ENCODE data around the gene RAD1. TPM values are rescaled to one million over a fixed set of nuclear protein-coding genes. Genes with fewer than 3 reads are reported as not detected.
"Not testable (repeated sequence)": the region's sequence is repeated elsewhere in the genome, so short reads cannot be mapped to it uniquely, and the experiment has no call there.

Gene RAD1
- total RNA-seq, 5 donors from 2014 or later (not counting 1 experiment from before 2014, with no cell fraction given): 18.9 to 30.6 (median 20.7) TPM

DNA sequence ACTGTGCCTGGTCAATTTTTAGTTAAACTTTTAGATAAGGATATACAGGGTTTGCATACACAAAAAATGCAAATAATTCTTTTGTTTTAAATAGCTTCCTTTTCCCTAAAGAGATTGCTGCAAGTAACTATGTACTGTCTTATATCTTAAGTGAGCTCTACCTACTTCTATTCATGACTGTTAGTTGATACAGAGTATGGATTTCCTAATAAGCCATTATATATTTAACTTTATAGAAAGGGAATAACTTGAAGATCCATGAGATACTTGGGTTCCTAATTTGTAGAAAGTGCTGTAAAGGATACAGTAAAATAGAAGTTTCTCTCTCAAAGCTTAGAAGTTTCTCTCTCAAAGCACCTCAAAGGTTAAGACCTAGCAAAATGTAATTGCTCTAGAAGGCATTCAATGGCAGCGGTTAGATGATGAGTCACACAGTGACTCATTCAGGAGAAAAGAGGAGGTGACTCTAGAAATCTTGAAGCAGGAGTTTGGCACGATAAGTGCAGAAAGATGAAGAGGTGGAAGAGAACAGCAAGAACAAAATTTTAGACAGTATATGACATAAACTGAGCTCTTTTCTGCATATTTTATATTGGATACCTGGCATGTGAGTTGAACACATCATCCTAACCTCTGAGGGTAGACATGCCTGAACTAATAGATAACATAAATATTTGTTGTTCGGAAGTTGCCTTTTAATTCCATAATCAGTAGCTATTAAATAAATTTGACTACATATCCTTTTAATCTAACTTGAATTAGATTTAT is 8.6 kb upstream of the RAD1 start:
- Histone ChIP-seq H3K9me3 (no peaks in the 10 kb centered on the region), H3K4me1 (ENCODE audit: control insufficient read depth in 1 of 2, extremely low read depth in 1 of 2, insufficient read depth in 2 of 2, low read length in 2 of 2) (peaks cover 2 to 4% of the 10 kb centered on the region in 2 experiments), H3K4me3 (ENCODE audit: control insufficient read depth in 1 of 2, extremely low read depth in 1 of 2, low read length in 1 of 2) (no peak overlapping the region), H3K36me3 (ENCODE audit: control insufficient read depth in 2 of 2, extremely low read depth in 1 of 2, insufficient read depth in 1 of 2, low read length in 1 of 2) (peaks cover 0 to 49% of the 10 kb centered on the region in 2 donors), H3K27me3 (replicated peaks in 1 of 2; ENCODE audit: control insufficient read depth in 2 of 2, extremely low read depth in 1 of 2, insufficient read depth in 2 of 2, low read length in 1 of 2) (no peaks in the 10 kb centered on the region), H3K27ac (ENCODE audit: low read length) (no peak overlapping the region)
- WGBS (ENCODE audit: insufficient coverage): 13% methylated on average over 1 of the region's 3 CpGs
- peak in 1 of 35 experiments; percentile 6 for DNase-seq
- H3K9me3 Mint-ChIP-seq: no peaks in the 10 kb centered on the region
- ChIA-PET POLR2A (interaction anchor here in 1 of 2 donors (0.8 to 1.0 kb wide), 2 partner anchors 8 to 13 kb away, joined by 3 to 5 read pairs; partner anchors contain the start of genes BRIX1 and RAD1), CTCF (interaction anchor here (0.6 to 1.0 kb wide), 2 partner anchors 8 to 16 kb away, joined by 3 read pairs; partner anchors contain the start of genes BRIX1 (in 1 of the 2) and RAD1 (in 1 of the 2))
- H3K36me3 Mint-ChIP-seq: peaks cover 30% of the 10 kb centered on the region
- no peaks in the 10 kb centered on the region for H3K27me3 Mint-ChIP-seq
- no peak overlapping the region for H3K4me3 Mint-ChIP-seq
- peak overlapping the region; percentile 29 to 88 for H3K27ac Mint-ChIP-seq
- peak in 3 of 4 experiments; percentile 91 to 99 (median 98) for ATAC-seq (replicated peaks in 1 of 4)
- peaks cover 0 to 15% (median 12%) of the 10 kb centered on the region in 3 donors for H3K4me1 Mint-ChIP-seq

DNA sequence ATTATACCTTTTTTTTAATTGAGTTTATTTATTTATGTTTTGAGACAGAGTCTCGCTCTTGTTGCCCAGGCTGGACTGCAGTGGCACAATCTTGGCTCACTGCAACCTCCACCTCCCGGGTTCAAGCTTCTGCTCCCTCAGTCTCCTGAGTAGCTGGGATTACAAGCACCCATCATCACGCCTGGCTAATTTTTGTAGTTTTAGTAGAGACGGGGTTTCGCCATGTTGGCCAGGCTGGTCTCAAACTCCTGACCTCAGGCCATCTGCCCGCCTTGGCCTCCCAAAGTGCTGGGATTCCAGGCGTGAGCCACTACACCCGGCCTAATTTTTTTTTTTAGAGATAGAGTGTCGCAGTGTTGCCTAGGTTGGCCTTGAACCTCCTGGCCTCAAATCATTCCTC is 8.0 kb upstream of the RAD1 start:
- H3K27me3 Mint-ChIP-seq; H3K27me3 ChIP-seq (replicated peaks in 1 of 2; ENCODE audit: control insufficient read depth in 2 of 2, extremely low read depth in 1 of 2, insufficient read depth in 2 of 2, low read length in 1 of 2); H3K9me3 ChIP-seq; H3K27ac Mint-ChIP-seq; H3K4me3 ChIP-seq (ENCODE audit: control insufficient read depth in 1 of 2, extremely low read depth in 1 of 2, low read length in 1 of 2); DNase-seq; ATAC-seq (replicated peaks in 1 of 4); H3K4me3 Mint-ChIP-seq; H3K4me1 ChIP-seq (ENCODE audit: control insufficient read depth in 1 of 2, extremely low read depth in 1 of 2, insufficient read depth in 2 of 2, low read length in 2 of 2); H3K9me3 Mint-ChIP-seq; H3K27ac ChIP-seq (ENCODE audit: low read length); CTCF ChIA-PET: not testable (repeated sequence)
- POLR2A ChIA-PET: interaction anchor here in 1 of 2 donors (0.7 kb wide), 1 partner anchor 16 kb away, joined by 3 read pairs; no protein-coding TSS in a partner anchor
- WGBS (ENCODE audit: insufficient coverage): 94% methylated on average over 6 of the region's 9 CpGs
- peaks cover 0 to 53% of the 10 kb centered on the region in 2 donors for H3K36me3 ChIP-seq (ENCODE audit: control insufficient read depth in 2 of 2, extremely low read depth in 1 of 2, insufficient read depth in 1 of 2, low read length in 1 of 2)
- Mint-ChIP-seq H3K4me1 (peaks cover 0 to 12% (median 12%) of the 10 kb centered on the region in 3 donors), H3K36me3 (peaks cover 30% of the 10 kb centered on the region)

DNA sequence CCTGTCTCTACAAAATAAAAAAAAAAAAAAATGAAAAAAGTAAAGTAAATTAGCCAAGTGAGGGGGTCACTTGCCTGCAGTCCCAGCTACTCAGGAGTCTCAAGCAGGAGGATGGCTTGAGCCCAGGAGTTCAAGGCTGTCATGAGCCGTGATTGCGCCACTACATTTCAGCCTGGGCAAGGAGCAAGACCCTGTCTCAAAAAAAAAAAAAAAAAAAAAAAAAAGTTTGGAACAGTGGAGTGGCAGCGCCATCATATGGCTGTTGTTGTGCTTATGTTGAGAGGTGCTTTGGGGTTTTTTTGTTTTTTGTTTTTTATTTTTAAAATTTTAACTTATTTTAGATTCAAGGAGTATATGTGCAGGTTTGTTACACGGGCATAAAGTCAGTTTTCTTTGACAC is 3.8 kb upstream of the RAD1 start:
- peaks cover 17 to 19% of the 10 kb centered on the region in 2 experiments for H3K4me1 ChIP-seq (ENCODE audit: control insufficient read depth in 1 of 2, extremely low read depth in 1 of 2, insufficient read depth in 2 of 2, low read length in 2 of 2)
- ATAC-seq (replicated peaks in 1 of 4) (no peak), DNase-seq (no peak)
- POLR2A ChIA-PET: interaction anchor here in 1 of 2 donors (0.7 to 1.0 kb wide), 2 partner anchors 10 to 11 kb away, joined by 3 to 5 read pairs; partner anchors contain the start of gene DNAJC21
- Mint-ChIP-seq H3K27me3 (no peaks in the 10 kb centered on the region), H3K4me3 (no peak overlapping the region), H3K36me3 (peaks cover 19% of the 10 kb centered on the region), H3K9me3 (no peaks in the 10 kb centered on the region), H3K27ac (no peak overlapping the region), H3K4me1 (peaks cover 29 to 37% (median 36%) of the 10 kb centered on the region in 3 donors)
- no peaks in the 10 kb centered on the region for H3K27me3 ChIP-seq (replicated peaks in 1 of 2; ENCODE audit: control insufficient read depth in 2 of 2, extremely low read depth in 1 of 2, insufficient read depth in 2 of 2, low read length in 1 of 2)
- peaks cover 0 to 38% of the 10 kb centered on the region in 2 donors for H3K36me3 ChIP-seq (ENCODE audit: control insufficient read depth in 2 of 2, extremely low read depth in 1 of 2, insufficient read depth in 1 of 2, low read length in 1 of 2)
- CTCF ChIA-PET: interaction anchor here (0.7 to 1.3 kb wide), 3 partner anchors 10 to 1582 kb away, joined by 3 to 7 read pairs (median 4); partner anchors contain the start of gene DNAJC21 (in 1 of the 2)
- 100% methylated on average over 2 of the region's 4 CpGs for WGBS (ENCODE audit: insufficient coverage)
- H3K27ac ChIP-seq (ENCODE audit: low read length): no peak overlapping the region
- no peak overlapping the region for H3K4me3 ChIP-seq (ENCODE audit: control insufficient read depth in 1 of 2, extremely low read depth in 1 of 2, low read length in 1 of 2)
- H3K9me3 ChIP-seq: no peaks in the 10 kb centered on the region

DNA sequence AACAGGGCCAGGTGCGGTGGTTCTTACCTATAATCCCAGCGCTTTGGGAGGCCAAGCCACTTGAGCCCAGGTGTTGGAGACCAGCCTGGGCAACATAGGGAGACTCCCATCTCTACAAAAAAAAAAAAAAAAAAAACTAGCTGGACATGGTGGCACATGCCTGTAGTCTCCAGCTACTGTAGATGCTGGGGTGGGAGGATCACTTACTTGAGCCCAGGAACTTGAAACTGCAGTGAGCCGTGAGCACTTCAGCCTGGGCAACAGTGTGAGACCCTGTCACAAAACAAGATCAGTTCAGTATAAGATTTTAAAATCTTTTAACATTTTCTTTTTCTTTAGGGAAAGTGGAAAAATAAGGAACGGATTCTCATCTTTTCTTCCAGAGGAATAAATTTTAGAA is 2.7 kb upstream of the RAD1 start:
- H3K9me3 ChIP-seq: no peaks in the 10 kb centered on the region
- H3K27ac Mint-ChIP-seq: no peak overlapping the region
- ChIA-PET POLR2A (interaction anchor here (0.6 to 4.0 kb wide), 4 partner anchors 11 to 88 kb away, joined by 3 to 78 read pairs (median 12); partner anchors contain the start of gene DNAJC21 (in 2 of the 2)), CTCF (interaction anchor here (0.6 to 0.7 kb wide), 3 partner anchors 17 to 1821 kb away, joined by 3 to 4 read pairs (median 3); no protein-coding TSS in a partner anchor)
- no CpG with 5 or more reads among the region's 4 CpGs for WGBS (ENCODE audit: insufficient coverage)
- no peak for ATAC-seq (replicated peaks in 1 of 4)
- no peak overlapping the region for H3K27ac ChIP-seq (ENCODE audit: low read length)
- peaks cover 20 to 21% of the 10 kb centered on the region in 2 experiments for H3K4me1 ChIP-seq (ENCODE audit: control insufficient read depth in 1 of 2, extremely low read depth in 1 of 2, insufficient read depth in 2 of 2, low read length in 2 of 2)
- H3K4me3 Mint-ChIP-seq: peak overlapping the region in 1 of 3 donors; percentile 2
- DNase-seq: no peak
- no peaks in the 10 kb centered on the region for H3K27me3 Mint-ChIP-seq
- no peak overlapping the region for H3K4me3 ChIP-seq (ENCODE audit: control insufficient read depth in 1 of 2, extremely low read depth in 1 of 2, low read length in 1 of 2)
- peaks cover 34 to 36% (median 34%) of the 10 kb centered on the region in 3 donors for H3K4me1 Mint-ChIP-seq
- peaks cover 0 to 27% of the 10 kb centered on the region in 2 donors for H3K36me3 ChIP-seq (ENCODE audit: control insufficient read depth in 2 of 2, extremely low read depth in 1 of 2, insufficient read depth in 1 of 2, low read length in 1 of 2)
- peaks cover 14% of the 10 kb centered on the region for H3K36me3 Mint-ChIP-seq
- no peaks in the 10 kb centered on the region for H3K27me3 ChIP-seq (replicated peaks in 1 of 2; ENCODE audit: control insufficient read depth in 2 of 2, extremely low read depth in 1 of 2, insufficient read depth in 2 of 2, low read length in 1 of 2)
- no peaks in the 10 kb centered on the region for H3K9me3 Mint-ChIP-seq

DNA sequence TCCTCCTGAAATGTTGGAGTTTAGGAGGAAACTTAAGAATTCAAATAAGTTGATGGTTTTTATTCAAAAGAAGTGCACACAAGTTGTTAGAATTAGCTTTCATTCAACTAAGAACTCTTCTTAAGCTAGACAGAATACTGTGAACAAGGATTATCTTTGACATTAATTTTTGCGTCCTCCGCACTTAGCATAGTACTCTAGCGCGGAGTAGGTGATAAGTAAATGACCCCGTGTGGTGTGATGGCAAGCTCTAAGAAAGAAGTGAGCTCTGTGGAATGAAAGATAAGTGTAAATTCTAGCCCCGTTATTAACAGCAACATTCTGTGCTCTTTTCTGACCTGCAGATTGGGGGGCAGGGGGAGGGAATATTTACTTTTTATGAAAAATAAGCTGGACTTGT is 1.2 kb upstream of the RAD1 start:
- H3K9me3 ChIP-seq: no peaks in the 10 kb centered on the region
- no peak for ATAC-seq (replicated peaks in 1 of 4)
- no peak overlapping the region for H3K27ac Mint-ChIP-seq
- WGBS (ENCODE audit: insufficient coverage): 20% methylated on average over 5 of the region's 6 CpGs
- H3K4me3 ChIP-seq (ENCODE audit: control insufficient read depth in 1 of 2, extremely low read depth in 1 of 2, low read length in 1 of 2): peak overlapping the region; percentile 78 to 100
- no peak overlapping the region for H3K4me3 Mint-ChIP-seq
- peaks cover 2 to 25% of the 10 kb centered on the region in 2 donors for H3K36me3 ChIP-seq (ENCODE audit: control insufficient read depth in 2 of 2, extremely low read depth in 1 of 2, insufficient read depth in 1 of 2, low read length in 1 of 2)
- ChIA-PET CTCF (interaction anchor here (0.9 to 3.2 kb wide), 5 partner anchors 9 to 1009 kb away, joined by 3 to 19 read pairs (median 4); partner anchors contain the start of gene DNAJC21 (in 1 of the 2)), POLR2A (interaction anchor here (0.6 to 4.0 kb wide), 5 partner anchors 10 to 64 kb away, joined by 3 to 78 read pairs (median 5); partner anchors contain the start of gene DNAJC21 (in 2 of the 2))
- H3K36me3 Mint-ChIP-seq: peaks cover 16% of the 10 kb centered on the region
- H3K9me3 Mint-ChIP-seq: no peaks in the 10 kb centered on the region
- DNase-seq: no peak
- H3K4me1 ChIP-seq (ENCODE audit: control insufficient read depth in 1 of 2, extremely low read depth in 1 of 2, insufficient read depth in 2 of 2, low read length in 2 of 2): peaks cover 20 to 21% of the 10 kb centered on the region in 2 experiments
- no peaks in the 10 kb centered on the region for H3K27me3 Mint-ChIP-seq
- H3K4me1 Mint-ChIP-seq: peaks cover 34 to 39% (median 36%) of the 10 kb centered on the region in 3 donors
- H3K27me3 ChIP-seq (replicated peaks in 1 of 2; ENCODE audit: control insufficient read depth in 2 of 2, extremely low read depth in 1 of 2, insufficient read depth in 2 of 2, low read length in 1 of 2): no peaks in the 10 kb centered on the region
- H3K27ac ChIP-seq (ENCODE audit: low read length): no peak overlapping the region

DNA sequence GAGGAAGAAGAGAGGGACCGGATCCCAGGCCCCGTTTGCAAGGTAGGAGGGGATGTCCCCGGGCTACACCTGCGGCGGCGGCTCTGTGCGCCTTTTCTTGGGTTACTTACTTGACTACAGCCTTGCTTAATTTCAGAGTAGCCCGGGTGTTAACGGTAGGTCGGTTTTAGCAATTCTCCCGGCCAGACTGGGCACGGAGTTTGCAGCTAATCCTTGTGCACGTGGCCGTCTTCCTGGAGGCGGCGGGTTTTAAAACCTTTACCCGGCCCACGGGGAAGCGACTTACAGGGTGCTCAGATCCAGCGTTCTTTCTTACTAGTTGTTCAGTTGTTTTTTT is 520 bp upstream of the RAD1 start:
- Histone ChIP-seq H3K27ac (ENCODE audit: low read length) (peak overlapping the region; percentile 84), H3K4me3 (ENCODE audit: control insufficient read depth in 1 of 2, extremely low read depth in 1 of 2, low read length in 1 of 2) (peak overlapping the region; percentile 78 to 100), H3K27me3 (replicated peaks in 1 of 2; ENCODE audit: control insufficient read depth in 2 of 2, extremely low read depth in 1 of 2, insufficient read depth in 2 of 2, low read length in 1 of 2) (no peaks in the 10 kb centered on the region), H3K4me1 (ENCODE audit: control insufficient read depth in 1 of 2, extremely low read depth in 1 of 2, insufficient read depth in 2 of 2, low read length in 2 of 2) (peaks cover 20 to 21% of the 10 kb centered on the region in 2 experiments), H3K9me3 (no peaks in the 10 kb centered on the region), H3K36me3 (ENCODE audit: control insufficient read depth in 2 of 2, extremely low read depth in 1 of 2, insufficient read depth in 1 of 2, low read length in 1 of 2) (peaks cover 5 to 28% of the 10 kb centered on the region in 2 donors)
- ATAC-seq (replicated peaks in 1 of 4) (peak in 3 of 4 experiments; percentile 3 to 11 (median 10)), DNase-seq (no peak)
- ChIA-PET CTCF (interaction anchor here in 1 of 2 donors (0.7 to 3.2 kb wide), 7 partner anchors 8 to 1011 kb away, joined by 3 to 19 read pairs (median 3); partner anchors contain the start of genes DNAJC21 and TTC23L), POLR2A (interaction anchor here (0.6 to 4.0 kb wide), 7 partner anchors 8 to 943 kb away, joined by 3 to 78 read pairs (median 3); partner anchors contain the start of gene DNAJC21 (in 2 of the 2))
- H3K9me3 Mint-ChIP-seq: no peaks in the 10 kb centered on the region
- H3K36me3 Mint-ChIP-seq: peaks cover 17% of the 10 kb centered on the region
- no peak overlapping the region for H3K4me3 Mint-ChIP-seq
- peaks cover 34 to 39% (median 36%) of the 10 kb centered on the region in 3 donors for H3K4me1 Mint-ChIP-seq
- WGBS (ENCODE audit: insufficient coverage): 0% methylated on average over 14 of the region's 20 CpGs
- H3K27me3 Mint-ChIP-seq: no peaks in the 10 kb centered on the region
- H3K27ac Mint-ChIP-seq: no peak overlapping the region

All from T-cell (primary cell).